ENCODE results near the gene CGB1. TPM values are rescaled to one million over a fixed set of nuclear protein-coding genes. Genes with fewer than 3 reads are reported as not detected.

CGB1 gene
- polyA plus RNA-seq, 1 donor (not counting 4 experiments of a cell fraction or from before 2014, with no cell fraction given) = not detected

GRCh38 chr19:48990400-48990799 is 46.3 kb downstream of the CGB1 start:
- H3K79me2 ChIP-seq (ENCODE audit: control insufficient read depth, insufficient read depth, low read length) = peaks cover 54% of the 10 kb centered on the region
- H3K4me3 ChIP-seq (ENCODE audit: control insufficient read depth in 2 of 3, extremely low read depth in 1 of 3, insufficient read depth in 2 of 3, low read depth in 1 of 3, low read length in 3 of 3) = no peak overlapping the region

GRCh38 chr19:48989701-48990291 is 46.9 kb downstream of the CGB1 start:
- Histone ChIP-seq H3K4me2 (ENCODE audit: control insufficient read depth, extremely low read depth, insufficient read depth, low read depth, low read length) (no peak overlapping the region), H3K4me3 (ENCODE audit: control insufficient read depth in 2 of 3, extremely low read depth in 1 of 3, insufficient read depth in 2 of 3, low read depth in 1 of 3, low read length in 3 of 3) (no peak overlapping the region), H3K36me3 (ENCODE audit: control insufficient read depth in 2 of 2, extremely low read depth in 1 of 2, insufficient read depth in 2 of 2, low read length in 2 of 2) (peaks cover 36 to 42% of the 10 kb centered on the region in 2 experiments), H3K9me3 (ENCODE audit: control insufficient read depth, low read depth, low read length) (no peaks in the 10 kb centered on the region), H4K20me1 (ENCODE audit: control insufficient read depth, extremely low read depth, insufficient read depth, low read length) (no peaks in the 10 kb centered on the region), H3K27ac (ENCODE audit: control insufficient read depth, insufficient read depth, low read length) (no peak overlapping the region), H3K27me3 (ENCODE audit: control insufficient read depth, extremely low read depth, insufficient read depth, low read length) (no peaks in the 10 kb centered on the region), H3K79me2 (ENCODE audit: control insufficient read depth, insufficient read depth, low read length) (peaks cover 50% of the 10 kb centered on the region), H3K9me1 (ENCODE audit: control insufficient read depth, extremely low read depth, insufficient read depth, low read length) (peaks cover under 1% of the 10 kb centered on the region), H3K4me1 (ENCODE audit: control insufficient read depth, extremely low read depth, insufficient read depth, low read length) (peaks cover 8% of the 10 kb centered on the region), H3K9ac (ENCODE audit: control insufficient read depth, extremely low read depth, insufficient read depth, low read length) (no peak overlapping the region), H2AFZ (ENCODE audit: control insufficient read depth, low read length) (no peak overlapping the region)
- no peak for FAIRE-seq
- DNase-seq (ENCODE audit: low read depth, low spot score) = no peak
- TF ChIP-seq CTCF (optimal IDR thresholded peaks at IDR 0.05 in 1 of 3, IDR thresholded peaks at IDR 0.05 in 1 of 3, conservative IDR thresholded peaks at IDR 0.05 in 1 of 3; ENCODE audit: extremely low read depth in 1 of 3, insufficient read depth in 2 of 3, low read length in 3 of 3) (no peak), EZH2 (IDR thresholded peaks at IDR 0.05; ENCODE audit: low read length) (no peak)
- dilution Hi-C loops (cut with MboI; ENCODE audit: extremely low pct_ligation_motif_present, low sequenced_read_pairs) = no loop called here

More at GRCh38 chr19:48990400-48990799, 46.3 kb downstream of the CGB1 start:
- FAIRE-seq = no peak
- Histone ChIP-seq H3K36me3 (ENCODE audit: control insufficient read depth in 2 of 2, extremely low read depth in 1 of 2, insufficient read depth in 2 of 2, low read length in 2 of 2) (peaks cover 32 to 38% of the 10 kb centered on the region in 2 experiments), H2AFZ (ENCODE audit: control insufficient read depth, low read length) (no peak overlapping the region), H3K27me3 (ENCODE audit: control insufficient read depth, extremely low read depth, insufficient read depth, low read length) (no peaks in the 10 kb centered on the region), H3K9me1 (ENCODE audit: control insufficient read depth, extremely low read depth, insufficient read depth, low read length) (peaks cover 3% of the 10 kb centered on the region), H3K27ac (ENCODE audit: control insufficient read depth, insufficient read depth, low read length) (no peak overlapping the region), H3K9me3 (ENCODE audit: control insufficient read depth, low read depth, low read length) (no peaks in the 10 kb centered on the region), H3K9ac (ENCODE audit: control insufficient read depth, extremely low read depth, insufficient read depth, low read length) (peak overlapping the region; percentile 22), H3K4me2 (ENCODE audit: control insufficient read depth, extremely low read depth, insufficient read depth, low read depth, low read length) (no peak overlapping the region), H4K20me1 (ENCODE audit: control insufficient read depth, extremely low read depth, insufficient read depth, low read length) (no peaks in the 10 kb centered on the region), H3K4me1 (ENCODE audit: control insufficient read depth, extremely low read depth, insufficient read depth, low read length) (peaks cover 14% of the 10 kb centered on the region)
- dilution Hi-C loops (cut with MboI; ENCODE audit: extremely low pct_ligation_motif_present, low sequenced_read_pairs) = no loop called here
- no peak for DNase-seq (ENCODE audit: low read depth, low spot score)
- TF ChIP-seq CTCF (optimal IDR thresholded peaks at IDR 0.05 in 1 of 3, IDR thresholded peaks at IDR 0.05 in 1 of 3, conservative IDR thresholded peaks at IDR 0.05 in 1 of 3; ENCODE audit: extremely low read depth in 1 of 3, insufficient read depth in 2 of 3, low read length in 3 of 3) = no peak
- no peak for TF ChIP-seq EZH2 (IDR thresholded peaks at IDR 0.05; ENCODE audit: low read length)
